ENCODE measurements around the gene LGMN.
A peak's percentile ranks its signal among the peaks of the same experiment; 100 is the strongest.

Gene LGMN

DNA sequence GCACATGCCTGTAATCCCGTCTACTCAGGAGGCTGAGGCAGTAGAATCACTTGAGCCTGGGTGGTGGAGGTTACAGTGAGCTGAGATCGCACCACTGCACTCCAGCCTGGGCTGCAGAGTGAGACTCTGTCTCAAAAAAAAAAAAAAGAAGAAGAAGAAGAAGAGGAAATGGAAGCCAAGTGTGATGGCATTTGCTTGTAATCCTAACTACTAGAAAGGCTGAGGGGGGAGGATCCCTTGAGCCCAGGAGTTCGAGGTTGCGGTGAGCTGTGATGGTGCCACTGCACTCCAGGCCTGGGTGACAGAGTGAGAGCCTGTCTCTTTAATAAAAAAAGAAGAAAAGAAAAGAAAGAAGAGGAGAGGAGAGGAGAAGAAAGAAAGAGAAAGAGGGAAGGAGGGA is 52.1 kb downstream of the LGMN start:
- H3K4ac ChIP-seq (ENCODE audit: low read depth, low read length), result no peak overlapping the region
- H4K12ac ChIP-seq (ENCODE audit: low read depth, low read length), result no peak overlapping the region
- H3K9ac ChIP-seq (ENCODE audit: low read length), result no peak overlapping the region
- H3K4me2 ChIP-seq (ENCODE audit: low read length), result no peak overlapping the region
- H3K79me2 ChIP-seq (ENCODE audit: control insufficient read depth, insufficient read depth, low read length, poor library complexity), result no peaks in the 10 kb centered on the region
- H4K91ac ChIP-seq (ENCODE audit: low read depth, low read length), result no peak overlapping the region
- H3K79me1 ChIP-seq (ENCODE audit: low read length), result no peaks in the 10 kb centered on the region
- no peak overlapping the region for H3K4me3 ChIP-seq (ENCODE audit: low read depth, low read length)
- H3K4me1 ChIP-seq (ENCODE audit: control insufficient read depth in 1 of 2, insufficient read depth in 2 of 2, low read length in 2 of 2), result peaks cover 7 to 10% of the 10 kb centered on the region in 2 experiments
- H2BK120ac ChIP-seq (ENCODE audit: insufficient read depth, low read length, poor library complexity), result no peak overlapping the region
- no peak overlapping the region for H2AK5ac ChIP-seq (ENCODE audit: low read length)
- no peaks in the 10 kb centered on the region for H3K36me3 ChIP-seq (ENCODE audit: control insufficient read depth in 1 of 2, insufficient read depth in 2 of 2, low read length in 2 of 2)
- H3K27me3 ChIP-seq (ENCODE audit: insufficient read depth, low read length), result no peaks in the 10 kb centered on the region
- H3K27ac ChIP-seq (ENCODE audit: low read depth, low read length), result no peak overlapping the region
- no peak overlapping the region for H3K18ac ChIP-seq (ENCODE audit: low read length)
- H2AFZ ChIP-seq (ENCODE audit: insufficient read depth, low read length, poor library complexity), result no peak overlapping the region
- H3K9me3 ChIP-seq (ENCODE audit: insufficient read depth, low read depth, low read length), result peaks cover 2% of the 10 kb centered on the region
- no peak overlapping the region for H4K8ac ChIP-seq (ENCODE audit: low read depth, low read length)
- no CpG with 5 or more reads among the region's 4 CpGs for WGBS (ENCODE audit: extremely low coverage, insufficient coverage, insufficient read length)
- no peak overlapping the region for H3K14ac ChIP-seq (ENCODE audit: low read length)
- H2BK5ac ChIP-seq (ENCODE audit: low read depth, low read length, poor library complexity), result no peak overlapping the region
- DNase-seq, result no peak
- no peak overlapping the region for H2BK12ac ChIP-seq (ENCODE audit: low read length)
- no peak overlapping the region for H3K23ac ChIP-seq (ENCODE audit: low read length)

DNA sequence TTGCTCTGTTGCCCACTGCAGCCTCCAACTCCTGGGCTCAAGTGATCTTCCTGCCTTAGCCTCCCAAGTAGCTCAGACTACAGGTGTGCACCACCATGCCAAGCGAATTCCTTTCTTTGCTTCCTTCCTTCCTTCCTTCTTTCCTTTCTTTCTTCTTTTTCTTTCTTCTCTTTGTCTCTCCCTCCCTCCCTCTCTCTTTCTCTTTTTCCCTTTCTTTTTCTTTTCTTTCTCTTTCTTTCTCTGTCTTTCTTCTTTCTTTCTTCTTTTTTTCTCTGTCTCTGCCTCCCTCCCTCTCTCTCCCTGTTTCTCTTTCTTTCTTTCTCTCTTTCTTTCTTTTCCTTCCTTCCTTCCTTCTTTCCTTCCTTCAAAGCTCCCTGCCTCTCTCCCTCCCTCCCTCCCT is 52.9 kb downstream of the LGMN start:
- H2BK5ac ChIP-seq (ENCODE audit: low read depth, low read length, poor library complexity), result no peak overlapping the region
- no peak overlapping the region for H3K14ac ChIP-seq (ENCODE audit: low read length)
- peaks cover 2% of the 10 kb centered on the region for H3K9me3 ChIP-seq (ENCODE audit: insufficient read depth, low read depth, low read length)
- no peaks in the 10 kb centered on the region for H3K79me2 ChIP-seq (ENCODE audit: control insufficient read depth, insufficient read depth, low read length, poor library complexity)
- no CpG with 5 or more reads among the region's 1 CpG for WGBS (ENCODE audit: extremely low coverage, insufficient coverage, insufficient read length)
- H3K18ac ChIP-seq (ENCODE audit: low read length), result no peak overlapping the region
- no peak overlapping the region for H3K27ac ChIP-seq (ENCODE audit: low read depth, low read length)
- no peaks in the 10 kb centered on the region for H3K79me1 ChIP-seq (ENCODE audit: low read length)
- no peak overlapping the region for H2BK120ac ChIP-seq (ENCODE audit: insufficient read depth, low read length, poor library complexity)
- H3K4ac ChIP-seq (ENCODE audit: low read depth, low read length), result no peak overlapping the region
- no peaks in the 10 kb centered on the region for H3K36me3 ChIP-seq (ENCODE audit: control insufficient read depth in 1 of 2, insufficient read depth in 2 of 2, low read length in 2 of 2)
- no peak overlapping the region for H4K8ac ChIP-seq (ENCODE audit: low read depth, low read length)
- H4K91ac ChIP-seq (ENCODE audit: low read depth, low read length), result no peak overlapping the region
- H2AFZ ChIP-seq (ENCODE audit: insufficient read depth, low read length, poor library complexity), result no peak overlapping the region
- no peak overlapping the region for H3K9ac ChIP-seq (ENCODE audit: low read length)
- H4K12ac ChIP-seq (ENCODE audit: low read depth, low read length), result no peak overlapping the region
- no peak overlapping the region for H2BK12ac ChIP-seq (ENCODE audit: low read length)
- DNase-seq, result no peak
- H2AK5ac ChIP-seq (ENCODE audit: low read length), result no peak overlapping the region
- no peak overlapping the region for H3K4me3 ChIP-seq (ENCODE audit: low read depth, low read length)
- H3K27me3 ChIP-seq (ENCODE audit: insufficient read depth, low read length), result no peaks in the 10 kb centered on the region
- no peak overlapping the region for H3K23ac ChIP-seq (ENCODE audit: low read length)
- H3K4me1 ChIP-seq (ENCODE audit: control insufficient read depth in 1 of 2, insufficient read depth in 2 of 2, low read length in 2 of 2), result peaks cover 7 to 10% of the 10 kb centered on the region in 2 experiments
- no peak overlapping the region for H3K4me2 ChIP-seq (ENCODE audit: low read length)

DNA sequence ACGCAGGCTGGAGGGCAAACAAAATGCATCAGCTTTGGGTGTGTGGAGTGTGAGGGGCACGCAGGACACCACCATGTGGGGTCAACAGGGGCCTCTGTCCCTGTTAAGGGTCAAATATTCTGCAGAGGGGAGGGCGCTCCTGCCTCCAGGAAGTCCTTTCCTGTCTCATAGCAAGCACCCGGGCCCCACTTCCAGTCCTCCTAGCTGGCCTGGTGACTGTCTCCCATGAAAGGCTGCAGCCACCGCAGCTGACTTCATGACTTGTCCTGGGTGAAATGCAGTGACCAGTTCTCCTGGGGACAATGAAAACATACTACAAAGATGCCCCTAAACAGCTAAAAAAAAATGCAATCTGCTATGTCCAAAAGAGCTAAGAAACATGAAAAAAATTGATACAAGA is 53.6 kb downstream of the LGMN start:
- no peak overlapping the region for H3K4me3 ChIP-seq (ENCODE audit: low read depth, low read length)
- H2BK12ac ChIP-seq (ENCODE audit: low read length), result no peak overlapping the region
- no peak overlapping the region for H3K18ac ChIP-seq (ENCODE audit: low read length)
- H3K79me1 ChIP-seq (ENCODE audit: low read length), result no peaks in the 10 kb centered on the region
- H3K27ac ChIP-seq (ENCODE audit: low read depth, low read length), result no peak overlapping the region
- H3K4ac ChIP-seq (ENCODE audit: low read depth, low read length), result no peak overlapping the region
- no peaks in the 10 kb centered on the region for H3K79me2 ChIP-seq (ENCODE audit: control insufficient read depth, insufficient read depth, low read length, poor library complexity)
- H4K91ac ChIP-seq (ENCODE audit: low read depth, low read length), result no peak overlapping the region
- H2BK120ac ChIP-seq (ENCODE audit: insufficient read depth, low read length, poor library complexity), result no peak overlapping the region
- no peak overlapping the region for H2AK5ac ChIP-seq (ENCODE audit: low read length)
- no peak overlapping the region for H3K9ac ChIP-seq (ENCODE audit: low read length)
- H3K14ac ChIP-seq (ENCODE audit: low read length), result no peak overlapping the region
- no peak overlapping the region for H2BK5ac ChIP-seq (ENCODE audit: low read depth, low read length, poor library complexity)
- no CpG with 5 or more reads among the region's 5 CpGs for WGBS (ENCODE audit: extremely low coverage, insufficient coverage, insufficient read length)
- H4K8ac ChIP-seq (ENCODE audit: low read depth, low read length), result no peak overlapping the region
- peaks cover 7 to 10% of the 10 kb centered on the region in 2 experiments for H3K4me1 ChIP-seq (ENCODE audit: control insufficient read depth in 1 of 2, insufficient read depth in 2 of 2, low read length in 2 of 2)
- no peak overlapping the region for H2AFZ ChIP-seq (ENCODE audit: insufficient read depth, low read length, poor library complexity)
- H3K4me2 ChIP-seq (ENCODE audit: low read length), result no peak overlapping the region
- H4K12ac ChIP-seq (ENCODE audit: low read depth, low read length), result no peak overlapping the region
- peaks cover 2% of the 10 kb centered on the region for H3K9me3 ChIP-seq (ENCODE audit: insufficient read depth, low read depth, low read length)
- no peak overlapping the region for H3K23ac ChIP-seq (ENCODE audit: low read length)
- no peak for DNase-seq
- H3K27me3 ChIP-seq (ENCODE audit: insufficient read depth, low read length), result no peaks in the 10 kb centered on the region
- H3K36me3 ChIP-seq (ENCODE audit: control insufficient read depth in 1 of 2, insufficient read depth in 2 of 2, low read length in 2 of 2), result peaks cover 0 to 3% of the 10 kb centered on the region in 2 experiments

DNA sequence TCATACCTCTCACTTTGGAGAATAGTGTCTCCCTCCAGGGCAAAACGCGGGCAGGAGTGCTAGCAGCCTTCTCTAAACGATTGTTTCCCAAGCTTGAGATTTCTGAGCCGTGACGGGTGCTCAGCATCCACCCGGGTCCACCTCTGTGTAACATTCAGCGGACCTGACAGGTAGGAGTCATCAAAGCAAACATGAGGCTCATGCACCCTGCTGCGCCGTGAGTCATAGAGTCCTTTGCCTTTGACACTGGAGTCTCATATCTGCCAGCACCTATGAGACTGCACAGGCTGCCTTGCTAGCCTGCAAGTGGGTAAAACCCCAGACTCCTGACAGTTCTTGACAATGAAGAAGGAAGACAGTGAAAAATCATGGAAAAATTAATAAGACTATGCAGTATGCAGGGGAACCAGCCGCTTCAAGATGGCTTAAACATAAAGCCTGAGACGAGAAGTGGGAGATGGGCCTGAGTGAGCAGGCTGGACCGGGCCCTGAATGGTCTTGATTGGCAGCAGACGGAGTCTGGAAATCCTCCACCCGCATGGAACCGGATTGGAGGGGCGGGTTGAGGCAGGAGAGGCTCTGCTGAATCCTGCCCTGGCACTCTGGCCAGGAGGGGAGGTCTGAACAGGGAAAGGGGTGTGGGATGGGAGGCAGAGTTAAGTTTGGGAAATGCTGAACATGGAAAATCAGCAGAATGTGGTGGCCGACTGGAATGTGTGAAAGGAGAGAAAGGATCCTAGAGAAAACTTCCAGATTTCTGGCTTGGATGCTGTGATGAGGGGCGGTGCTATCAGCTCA is 54.2 kb downstream of the LGMN start:
- Histone ChIP-seq H2BK5ac (ENCODE audit: low read depth, low read length, poor library complexity) (no peak overlapping the region), H3K4me3 (ENCODE audit: low read depth, low read length) (no peak overlapping the region), H3K4me2 (ENCODE audit: low read length) (no peak overlapping the region), H4K91ac (ENCODE audit: low read depth, low read length) (no peak overlapping the region), H4K12ac (ENCODE audit: low read depth, low read length) (no peak overlapping the region), H2AK5ac (ENCODE audit: low read length) (no peak overlapping the region), H3K79me2 (ENCODE audit: control insufficient read depth, insufficient read depth, low read length, poor library complexity) (no peaks in the 10 kb centered on the region), H3K9me3 (ENCODE audit: insufficient read depth, low read depth, low read length) (peaks cover 2% of the 10 kb centered on the region), H2AFZ (ENCODE audit: insufficient read depth, low read length, poor library complexity) (no peak overlapping the region), H3K79me1 (ENCODE audit: low read length) (no peaks in the 10 kb centered on the region), H3K36me3 (ENCODE audit: control insufficient read depth in 1 of 2, insufficient read depth in 2 of 2, low read length in 2 of 2) (peaks cover 0 to 3% of the 10 kb centered on the region in 2 experiments), H3K9ac (ENCODE audit: low read length) (no peak overlapping the region), H2BK120ac (ENCODE audit: insufficient read depth, low read length, poor library complexity) (no peak overlapping the region), H4K8ac (ENCODE audit: low read depth, low read length) (no peak overlapping the region), H3K18ac (ENCODE audit: low read length) (no peak overlapping the region), H3K27ac (ENCODE audit: low read depth, low read length) (no peak overlapping the region), H3K23ac (ENCODE audit: low read length) (no peak overlapping the region), H2BK12ac (ENCODE audit: low read length) (no peak overlapping the region), H3K4me1 (ENCODE audit: control insufficient read depth in 1 of 2, insufficient read depth in 2 of 2, low read length in 2 of 2) (peaks cover 7 to 10% of the 10 kb centered on the region in 2 experiments), H3K27me3 (ENCODE audit: insufficient read depth, low read length) (no peaks in the 10 kb centered on the region), H3K4ac (ENCODE audit: low read depth, low read length) (no peak overlapping the region), H3K14ac (ENCODE audit: low read length) (no peak overlapping the region)
- WGBS (ENCODE audit: extremely low coverage, insufficient coverage, insufficient read length), result no CpG with 5 or more reads among the region's 18 CpGs
- peak; percentile 84 to 86 for DNase-seq
